Activated CD4-positive, CD25-positive, alpha-beta regulatory T cell (primary cell): ENCODE measurements around the gene CIAO2A.
"Not testable (repeated sequence)": the region's sequence is repeated elsewhere in the genome, so short reads cannot be mapped to it uniquely, and the experiment has no call there.

Experiments
- DNase-seq, 4 experiments: peaks; one replicate each; lab custom pipeline; 2025; lab: John Stamatoyannopoulos, UW

Gene CIAO2A

DNA sequence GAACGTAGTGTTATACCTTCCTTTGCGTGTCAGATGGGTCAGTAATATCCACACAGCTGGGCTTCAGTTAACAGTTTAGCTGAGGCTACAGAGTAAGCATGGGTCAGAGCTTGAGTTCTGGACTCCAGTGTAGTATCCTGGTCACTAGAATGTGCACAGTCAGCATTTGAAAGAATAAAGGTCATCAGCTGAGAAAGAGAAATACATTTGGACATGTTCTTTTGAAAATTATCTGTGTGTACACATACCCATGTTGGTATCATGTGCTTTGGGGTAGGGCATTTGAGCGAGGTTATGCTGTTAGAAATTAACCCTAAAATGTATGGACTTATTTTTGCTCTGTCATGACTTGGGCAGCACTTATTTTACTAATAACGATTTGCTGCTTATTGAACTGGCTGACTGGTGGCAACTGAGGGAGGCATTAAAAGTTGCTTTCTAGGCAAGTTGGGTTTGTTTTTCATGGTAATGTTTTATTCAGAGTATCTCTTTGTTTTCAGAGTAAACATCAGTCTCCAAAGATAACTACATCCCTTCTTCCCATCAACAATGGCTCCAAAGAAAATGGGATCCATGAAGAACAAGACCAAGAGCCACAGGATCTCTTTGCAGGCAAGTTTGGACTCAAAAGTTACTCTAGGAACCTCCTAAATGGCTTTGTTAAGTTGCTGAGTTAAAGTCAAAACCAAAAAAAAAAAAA lies 18.6 kb upstream of the CIAO2A start:
- DNase-seq = no peak

DNA sequence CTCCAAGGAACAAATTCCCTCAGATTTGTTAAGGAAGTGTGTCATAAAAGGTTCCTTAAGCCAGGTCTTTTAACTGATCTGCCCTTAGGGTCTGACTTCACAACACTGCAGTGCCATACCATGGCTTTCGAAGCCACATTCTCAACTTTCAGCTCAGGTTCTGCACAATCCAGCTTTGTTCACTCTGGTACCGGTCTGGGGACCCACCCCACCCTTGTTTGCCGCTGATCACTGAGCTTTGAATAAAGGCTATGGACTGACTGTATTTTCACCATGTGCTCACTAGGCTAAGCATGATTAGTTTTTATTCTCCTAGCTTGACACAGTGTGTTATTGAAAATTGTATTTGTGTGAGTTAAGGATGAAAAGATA lies 18.0 kb upstream of the CIAO2A start:
- no peak for DNase-seq

DNA sequence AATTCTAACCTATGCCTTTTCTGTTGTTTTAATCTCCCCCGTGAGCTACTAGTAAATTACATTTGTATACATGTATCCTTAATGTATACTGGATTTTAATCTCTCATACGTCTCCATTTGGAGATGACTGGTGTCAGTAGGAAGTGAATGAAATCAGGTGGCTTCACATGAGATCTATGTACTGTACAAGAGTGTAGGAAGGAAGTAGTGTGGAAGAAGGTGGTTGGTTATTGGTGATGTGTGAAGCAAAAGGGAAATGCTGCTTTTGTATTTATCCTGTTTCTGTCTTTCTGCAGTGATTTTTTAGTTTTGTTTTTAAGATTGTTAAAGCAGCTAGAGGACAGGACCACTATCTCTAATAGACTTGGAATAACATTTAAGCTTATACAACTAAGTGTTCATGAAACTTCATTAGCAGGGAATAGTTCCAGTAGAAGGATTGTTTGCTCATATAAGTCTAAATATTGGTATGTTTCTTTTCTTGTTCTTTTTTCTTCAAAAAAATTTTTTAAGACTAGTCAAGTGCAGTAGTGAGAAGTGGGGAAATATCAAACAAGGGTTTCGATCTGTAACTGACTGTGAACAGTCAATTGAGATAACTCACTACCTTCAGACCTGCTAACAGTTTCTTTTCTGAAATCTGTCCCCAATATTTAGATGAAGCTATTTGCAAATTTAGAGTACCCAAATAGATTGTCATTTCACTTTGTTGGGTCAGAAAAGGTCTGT lies 17.5 kb upstream of the CIAO2A start:
- DNase-seq = no peak

DNA sequence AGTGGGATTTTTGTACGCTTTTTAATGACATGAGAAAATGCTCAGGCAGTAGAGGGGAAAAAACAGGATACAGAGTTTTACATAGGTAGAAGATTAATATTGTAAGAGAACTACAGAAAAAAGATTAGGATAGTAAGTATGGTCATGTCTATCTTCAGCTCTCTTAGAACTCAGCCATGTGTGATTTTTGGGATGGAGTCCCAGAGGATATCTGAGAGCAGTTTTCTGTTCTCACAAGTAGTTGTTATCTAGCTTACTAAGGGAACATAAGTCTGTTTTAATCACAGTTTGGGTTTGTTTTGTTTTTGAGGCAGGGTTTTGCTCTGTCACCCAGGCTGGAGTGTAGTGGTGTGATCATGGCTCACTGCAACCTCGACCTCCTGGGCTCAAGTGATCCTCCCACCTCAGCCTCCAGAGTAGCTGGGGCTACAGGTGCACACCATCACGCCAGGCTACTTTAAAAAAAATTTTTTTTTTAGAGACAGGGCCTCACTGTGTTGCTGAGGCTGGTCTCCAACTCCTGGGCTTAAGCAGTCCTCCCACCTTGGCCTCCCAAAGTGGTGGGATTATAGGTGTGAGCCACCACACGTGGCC lies 16.6 kb upstream of the CIAO2A start:
- DNase-seq = not testable (repeated sequence)

DNA sequence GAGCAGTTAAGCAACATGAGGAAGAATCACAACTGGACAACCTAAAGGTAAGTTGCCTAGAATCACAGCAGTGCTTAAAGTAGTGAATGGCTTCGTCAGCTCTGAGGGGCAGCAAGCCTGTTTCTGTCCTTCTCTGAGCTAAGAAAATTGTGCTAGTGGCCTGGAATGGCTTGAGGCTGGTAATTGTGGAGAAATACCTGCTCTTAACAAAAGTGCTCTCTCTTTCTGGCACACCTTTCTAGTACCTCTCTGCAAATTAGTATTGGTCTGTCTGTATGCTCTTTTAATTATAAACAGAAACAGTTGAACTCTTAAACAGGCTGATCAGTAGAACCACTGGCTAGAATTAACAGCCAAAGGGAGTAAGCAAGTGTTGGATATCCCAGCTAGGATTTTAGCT lies 13.7 kb upstream of the CIAO2A start:
- no peak for DNase-seq

DNA sequence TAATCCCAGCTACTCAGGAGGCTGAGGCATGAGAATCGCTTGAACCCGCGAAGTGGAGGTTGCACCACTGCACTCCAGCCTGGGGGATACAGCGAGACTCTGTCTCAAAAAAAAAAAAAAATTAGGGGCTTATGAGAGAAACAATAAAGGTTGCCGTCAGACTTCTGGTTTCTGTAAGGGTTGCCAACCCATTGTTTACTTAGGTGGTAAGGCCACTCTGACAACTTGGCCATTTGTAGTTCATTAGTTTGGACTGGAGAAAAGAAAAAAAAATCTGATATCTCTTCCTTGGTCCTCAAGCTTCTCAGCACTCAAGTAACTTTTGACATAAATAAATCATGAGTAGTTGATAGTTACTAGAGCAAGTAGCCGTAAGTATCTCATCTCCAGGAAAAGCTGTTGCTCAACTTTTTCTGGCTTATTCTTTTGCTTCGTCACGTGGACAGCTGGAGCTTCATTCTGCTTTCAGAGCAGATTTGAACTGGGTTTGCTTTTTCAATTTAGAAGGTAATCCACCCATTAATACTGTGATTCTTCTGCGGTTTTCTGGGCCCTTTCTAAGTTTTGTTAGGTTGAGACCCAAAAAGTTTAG lies 11.6 kb upstream of the CIAO2A start:
- DNase-seq = no peak

DNA sequence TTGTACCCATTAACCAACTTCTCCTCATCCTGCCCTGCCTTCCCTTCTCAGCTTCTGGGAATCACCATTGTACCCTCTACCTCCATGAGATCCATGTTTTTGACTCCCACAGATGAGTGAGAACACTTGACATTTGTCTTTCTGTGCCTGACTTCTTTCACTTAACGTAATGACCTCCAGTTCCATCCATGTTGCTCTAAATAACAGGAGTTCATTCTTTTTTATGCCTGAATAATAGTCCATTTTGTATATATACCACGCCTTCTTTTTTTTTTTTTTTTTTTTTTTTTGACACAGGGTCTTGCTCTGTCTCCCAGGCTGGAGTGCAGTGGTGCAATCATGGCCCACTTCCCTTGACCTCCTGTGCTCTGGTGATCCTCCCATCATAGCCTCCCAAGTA lies 8.9 kb upstream of the CIAO2A start:
- DNase-seq = no peak

DNA sequence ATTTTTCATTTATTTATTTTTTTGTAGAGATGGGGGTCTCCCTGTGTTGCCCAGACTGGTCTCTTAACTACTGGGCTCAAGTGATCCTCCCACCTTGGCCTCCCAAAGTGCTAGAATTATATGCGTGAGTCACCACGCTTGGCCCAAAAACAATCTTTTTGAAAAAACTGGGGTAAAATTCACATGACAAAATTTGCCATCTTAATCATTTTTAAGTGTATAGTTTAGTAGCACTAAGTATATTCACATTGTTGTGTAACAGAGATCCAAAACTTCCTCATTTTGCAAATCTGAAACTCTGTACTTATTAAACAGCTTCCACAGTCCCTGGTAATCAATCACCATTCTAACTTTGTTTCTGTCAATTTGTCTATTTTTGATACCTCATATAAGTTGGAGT lies 7.3 kb upstream of the CIAO2A start:
- DNase-seq = no peak

DNA sequence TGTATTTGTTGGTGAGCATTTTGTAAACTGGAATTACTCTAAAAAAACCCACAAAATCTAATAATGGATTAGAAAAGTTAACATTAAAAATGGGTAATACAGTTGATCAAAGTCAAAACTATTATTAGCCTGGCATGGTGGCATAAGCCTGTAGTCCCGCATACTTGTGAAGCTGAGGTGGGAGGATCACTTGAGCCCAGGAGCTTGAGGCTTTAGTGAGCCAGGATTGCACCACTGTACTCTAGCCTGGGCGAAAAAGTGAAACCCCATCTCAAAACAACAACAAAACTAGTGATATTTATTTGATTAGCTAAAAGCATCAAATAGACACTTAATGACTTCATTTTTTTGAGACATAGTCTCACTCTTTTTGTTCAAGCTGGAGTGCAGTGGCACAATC lies 5.7 kb upstream of the CIAO2A start:
- DNase-seq = no peak

DNA sequence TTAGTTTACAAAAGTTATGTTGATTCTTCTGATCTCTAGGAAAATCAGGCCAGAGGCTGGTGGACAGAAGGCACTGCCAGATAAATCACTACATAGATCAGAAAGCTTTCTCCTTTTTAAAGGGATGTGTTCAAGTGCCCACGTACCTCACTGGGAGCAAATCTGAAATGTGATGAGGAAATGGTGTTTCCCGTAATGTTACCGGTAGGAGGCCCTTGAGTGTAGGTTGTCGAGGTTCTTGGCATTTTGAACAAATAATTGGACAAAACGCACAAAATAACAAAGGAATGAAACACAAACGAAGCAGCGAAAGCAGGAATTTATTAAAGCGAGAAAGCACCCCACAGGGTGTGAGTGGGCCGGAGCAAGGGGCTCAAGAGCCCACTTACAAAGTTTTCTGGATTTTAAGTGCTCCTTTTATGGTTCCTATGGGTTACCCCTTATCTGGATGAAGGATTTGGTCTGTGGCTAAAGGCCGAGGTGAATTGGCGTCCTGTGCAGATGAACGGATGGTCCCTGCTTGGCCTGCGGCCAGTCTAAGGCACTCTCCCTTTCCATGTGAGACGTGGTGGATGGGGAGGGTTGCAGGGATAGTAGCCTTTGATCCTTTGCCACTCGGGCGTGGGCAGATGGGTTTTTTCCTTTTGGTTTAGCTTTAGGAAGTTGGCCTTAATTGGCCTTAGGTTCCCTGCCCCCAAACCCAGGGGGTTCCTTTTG lies 3.2 kb upstream of the CIAO2A start:
- no peak for DNase-seq

DNA sequence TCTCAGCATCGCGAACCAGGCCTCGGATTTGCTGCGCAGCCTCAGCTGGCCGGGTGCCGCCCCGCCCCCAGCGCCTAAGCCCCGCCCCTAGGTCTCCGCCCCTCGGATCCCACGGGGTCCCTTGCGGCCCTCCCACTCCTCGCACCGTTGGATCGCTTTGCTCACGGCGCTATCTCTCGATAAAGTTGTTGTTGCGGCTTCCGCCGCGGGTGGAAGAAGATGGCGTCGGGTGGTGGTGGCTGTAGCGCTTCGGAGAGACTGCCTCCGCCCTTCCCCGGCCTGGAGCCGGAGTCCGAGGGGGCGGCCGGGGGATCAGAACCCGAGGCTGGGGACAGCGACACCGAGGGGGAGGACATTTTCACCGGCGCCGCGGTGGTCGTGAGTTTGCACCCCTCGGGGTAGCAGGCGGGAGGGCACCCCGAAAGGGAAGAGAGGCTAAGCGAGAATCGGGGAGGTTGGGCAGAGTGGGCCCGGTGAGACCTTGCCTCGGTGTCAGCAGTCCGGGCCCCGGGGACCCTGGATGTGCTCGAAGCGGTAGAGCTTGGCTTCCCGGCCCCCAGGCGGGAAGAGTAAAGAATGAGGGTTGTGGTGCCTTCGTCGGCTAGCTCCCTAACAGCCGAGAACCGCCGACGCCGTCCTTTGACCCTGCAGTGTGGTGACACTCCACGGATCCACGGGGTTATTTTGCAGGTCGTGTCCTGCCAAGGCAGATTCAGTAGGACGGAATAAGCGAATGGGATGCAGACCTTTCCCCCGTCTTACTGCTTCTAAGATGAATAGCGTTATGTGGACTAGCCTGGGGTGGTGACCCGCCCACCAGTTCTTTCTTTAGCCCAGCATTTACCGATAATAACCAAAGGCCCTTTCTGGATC lies 2.4 kb upstream of the CIAO2A start, which contains the start of gene SNX1:
SNX1 (plus strand) TSS at position 188 of the 873 bp plus-strand sequence; CDS start at position 220, 32 bp downstream.
- DNase-seq = peak; percentile 85 to 96 (median 91)

DNA sequence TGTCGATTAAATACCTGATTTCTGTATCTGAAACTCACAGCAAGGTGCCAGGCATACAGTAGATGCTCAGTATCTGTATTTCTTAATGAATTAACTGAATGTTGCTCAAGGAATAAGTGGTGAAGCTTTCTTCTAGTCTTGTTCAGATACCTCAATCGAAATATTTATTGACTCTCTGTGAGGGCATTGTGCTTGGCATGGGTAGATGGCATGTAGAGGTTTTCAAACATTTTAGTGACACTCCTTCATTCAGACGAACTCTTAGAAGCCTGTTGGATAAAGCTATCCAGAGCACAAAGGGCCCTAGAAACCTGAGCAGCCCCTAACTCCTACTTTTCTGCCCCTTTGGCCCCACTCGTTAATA lies 1.8 kb upstream of the CIAO2A start:
- DNase-seq = no peak

DNA sequence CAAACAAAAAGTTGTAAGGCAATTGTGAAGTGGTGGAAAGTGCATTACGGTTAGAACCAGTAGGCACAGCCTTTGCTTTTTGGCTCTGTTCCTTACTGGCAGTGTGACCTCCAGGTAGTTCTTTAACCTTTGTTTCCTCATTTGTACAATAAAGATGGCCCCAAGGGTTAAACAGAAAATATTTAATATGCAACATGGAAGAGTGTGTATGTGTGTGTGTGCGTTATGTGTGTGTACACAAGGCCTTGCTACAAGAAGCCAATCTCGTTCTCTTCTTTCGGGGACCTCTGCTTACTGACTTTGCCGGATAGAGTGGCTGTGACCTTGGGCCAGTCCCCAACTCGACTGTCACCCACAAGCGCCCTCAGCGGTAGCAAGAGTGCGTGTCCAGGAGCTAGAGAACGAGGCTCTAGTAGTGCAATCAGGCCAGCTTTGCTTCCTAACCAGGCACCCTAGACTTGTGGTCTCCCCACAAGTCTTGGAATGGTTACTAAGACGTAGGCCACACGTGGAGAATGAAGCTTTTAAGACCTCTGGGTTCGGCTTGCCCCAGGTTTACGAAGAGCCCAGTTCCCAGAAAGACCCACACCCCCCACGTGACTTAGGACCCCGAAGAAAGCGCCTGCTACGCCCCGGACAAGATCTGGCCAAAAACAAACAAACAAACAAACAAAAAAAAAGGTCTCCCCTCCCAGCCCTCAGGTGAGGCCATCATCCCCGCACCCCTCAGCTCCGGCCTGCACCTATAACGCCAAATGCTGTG lies 593 bp downstream of the CIAO2A start:
- DNase-seq = peak in 1 of 4 experiments; percentile 15

DNA sequence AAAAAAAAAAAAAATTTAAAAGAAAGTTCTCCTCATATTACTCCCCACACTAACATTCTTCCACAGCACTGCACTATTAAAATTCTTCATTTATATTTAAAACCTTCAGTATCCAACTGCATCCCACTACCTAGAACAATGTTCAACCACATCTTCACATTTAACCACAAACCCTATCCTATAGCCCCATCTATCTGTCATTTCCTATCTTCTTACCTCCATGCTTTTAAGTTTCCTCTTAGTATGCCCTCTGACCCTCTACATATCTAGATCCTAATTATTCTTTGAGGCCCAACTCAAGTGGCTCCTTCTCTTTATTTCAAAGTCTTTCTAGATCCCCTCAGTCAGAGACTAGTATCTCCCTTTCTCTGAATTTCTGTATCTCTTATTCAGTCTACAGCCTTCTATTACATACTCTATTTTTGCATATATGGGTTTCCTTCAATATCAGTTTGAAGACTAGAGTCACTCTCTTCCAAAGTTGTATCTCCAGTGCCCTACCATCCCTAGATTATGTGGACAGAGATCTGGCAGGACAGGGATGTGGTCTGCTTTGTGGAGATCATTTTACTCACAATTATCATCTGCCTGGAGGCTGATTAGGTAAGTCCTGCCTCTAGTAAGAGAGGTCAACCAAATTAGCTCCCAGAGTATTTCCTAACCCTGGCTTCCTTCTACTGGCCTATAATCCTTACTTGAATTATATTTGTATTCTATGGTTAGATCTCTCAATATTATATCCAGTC lies 1.4 kb downstream of the CIAO2A start:
- DNase-seq = no peak

DNA sequence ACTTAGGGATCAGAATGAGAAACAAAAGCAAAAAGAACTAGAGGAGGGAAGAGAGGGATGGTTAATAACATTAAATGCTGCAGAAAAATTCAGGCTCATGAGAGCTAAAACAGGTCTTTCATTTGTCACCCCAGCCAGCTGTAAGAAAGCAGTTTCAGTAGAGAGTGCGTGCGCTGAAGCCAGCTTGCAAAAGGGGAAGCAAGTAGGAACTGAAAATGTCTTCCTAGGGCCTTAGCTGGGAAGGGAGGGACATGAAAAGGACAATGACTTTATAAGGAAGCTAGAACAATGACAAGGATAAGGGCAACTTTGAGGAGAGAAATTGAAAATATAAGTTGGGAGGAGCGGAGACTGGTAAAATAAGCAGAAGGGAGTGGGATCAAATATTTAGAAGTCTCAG lies 3.1 kb downstream of the CIAO2A start:
- no peak for DNase-seq

DNA sequence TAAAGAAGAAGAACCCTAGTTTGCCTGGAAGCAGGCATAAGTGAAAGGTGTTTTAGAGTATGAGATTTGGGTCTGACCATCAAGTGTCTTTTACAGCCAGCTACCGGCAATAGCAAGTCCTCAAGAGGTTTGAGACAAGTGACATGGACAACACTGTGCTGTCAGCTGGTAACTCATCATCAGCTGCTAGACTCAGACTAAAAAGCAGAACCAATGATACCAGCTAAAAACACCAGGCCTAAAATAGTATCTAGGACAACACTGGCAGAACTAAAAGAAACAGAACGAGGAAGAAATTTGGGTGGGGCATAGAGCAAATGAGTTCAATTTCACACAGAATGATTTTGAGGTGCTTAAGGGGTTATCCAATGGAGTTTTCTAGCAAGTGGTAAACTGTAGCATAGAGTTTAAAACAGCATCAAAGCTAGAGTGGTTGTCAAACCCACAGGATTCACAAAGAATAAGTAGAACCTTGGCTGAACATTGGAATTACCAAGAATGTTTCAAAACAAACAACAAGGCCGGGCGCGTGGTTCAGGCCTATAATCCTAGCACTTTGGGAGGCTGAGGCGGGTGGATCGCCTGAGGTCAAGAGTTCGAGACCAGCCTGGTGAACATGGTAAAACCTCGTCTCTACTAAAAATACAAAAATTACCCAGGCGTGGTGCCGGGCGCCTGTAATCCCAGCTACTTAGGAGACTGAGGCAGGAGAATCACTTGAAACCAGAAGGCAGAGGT lies 3.9 kb downstream of the CIAO2A start:
- DNase-seq = no peak

DNA sequence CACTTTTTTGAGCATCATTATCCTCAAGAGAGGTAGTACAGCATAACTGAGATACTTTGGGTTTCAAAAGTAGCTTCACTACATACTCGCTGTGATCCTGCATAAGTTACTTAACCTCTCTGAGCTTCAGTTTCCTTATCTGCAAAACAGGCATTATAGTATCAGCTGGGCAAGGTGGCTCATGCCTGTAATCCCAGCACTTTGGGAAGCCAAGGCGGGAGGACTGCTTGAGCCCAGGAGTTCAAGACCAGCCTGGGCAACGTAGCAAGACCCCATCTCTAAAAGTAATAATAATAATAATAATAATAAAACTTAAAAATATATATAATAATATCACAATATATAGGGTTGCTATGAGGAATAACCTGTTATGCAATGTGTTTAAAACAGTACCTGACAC lies 10.9 kb downstream of the CIAO2A start:
- DNase-seq = no peak

DNA sequence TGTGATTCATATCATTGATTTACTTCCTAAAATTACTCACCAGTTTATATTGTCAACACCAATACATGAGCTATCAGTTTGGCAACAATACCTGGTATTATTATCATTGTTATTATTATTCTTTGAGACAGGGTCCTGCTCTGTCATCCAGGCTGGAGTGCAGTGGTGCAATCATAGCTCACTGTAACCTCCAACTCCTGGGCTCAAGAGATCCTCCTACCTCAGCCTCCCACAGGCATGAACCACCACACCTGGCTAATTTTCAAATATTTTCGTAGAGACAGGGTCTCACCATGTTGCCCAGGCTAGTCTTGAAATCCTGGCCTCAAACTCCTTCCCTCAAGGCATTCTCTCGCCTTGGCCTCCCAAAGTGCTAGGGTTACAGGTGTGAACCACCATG lies 20.1 kb downstream of the CIAO2A start:
- not testable (repeated sequence) for DNase-seq

DNA sequence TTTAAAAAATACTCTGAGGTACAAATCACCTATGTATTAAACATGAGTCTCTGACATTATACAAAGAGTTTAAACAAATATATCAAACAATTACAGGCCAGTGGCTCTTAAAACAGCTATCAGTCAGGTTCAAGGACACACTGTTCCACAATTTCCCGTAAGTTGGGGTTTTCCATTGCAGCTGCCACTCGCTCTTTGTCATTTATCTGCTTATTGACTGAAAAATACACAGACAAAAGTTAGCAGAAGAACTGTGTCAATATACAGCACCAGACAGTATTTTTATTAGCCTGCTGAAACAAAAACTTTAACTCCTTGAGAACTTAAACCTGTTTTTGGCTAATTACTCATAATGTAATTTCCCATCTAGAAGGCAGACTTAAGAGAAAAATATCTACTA lies 20.8 kb downstream of the CIAO2A start:
- no peak for DNase-seq
